Brain microvascular endothelial cell (primary cell): ENCODE data around the gene DENND6B.
"Not testable (repeated sequence)": the region's sequence is repeated elsewhere in the genome, so short reads cannot be mapped to it uniquely, and the experiment has no call there.

Experiments used
- DNase-seq: peaks from one replicate; pipeline ENCODE4 v3.0.0-alpha.2; 2020
- H3K27ac ChIP-seq: fragments of 250-450 bp; sonication (Bioruptor Pico); 2 replicates; pipeline ENCODE4 v1.5.1; 2020; ENCODE audit warnings: mild to moderate bottlenecking, moderate library complexity
- H3K27me3 ChIP-seq: fragments of 250-450 bp; sonication (Bioruptor Pico); replicated peaks from 2 replicates; pipeline ENCODE4 v1.5.1; 2020; ENCODE audit warnings: mild to moderate bottlenecking
- H3K36me3 ChIP-seq: fragments of 250-450 bp; sonication (Bioruptor Pico); replicated peaks from 2 replicates; pipeline ENCODE4 v1.5.1; 2020; ENCODE audit warnings: mild to moderate bottlenecking
- H3K4me3 ChIP-seq: 2 replicates; pipeline ENCODE4 v1.5.1; 2011; ENCODE audit warnings: low read depth, mild to moderate bottlenecking, control low read depth, low read length, moderate library complexity
- in situ Hi-C: cut with HindIII; loops from 2 replicates; pipeline ENCODE4 v1.10.0; 2017; ENCODE audit warnings: low sequenced_read_pairs, low pct_ligation_motif_present
- TF ChIP-seq, protein P1 (sequence below): IDR thresholded peaks from 2 replicates; pipeline ENCODE4 v1.5.1; 2011; ENCODE audit warnings: low read depth, mild to moderate bottlenecking, moderate library complexity, low read length, control low read depth, inconsistent platforms; ENCODE audit errors: missing control alignments

The DENND6B gene

DNA sequence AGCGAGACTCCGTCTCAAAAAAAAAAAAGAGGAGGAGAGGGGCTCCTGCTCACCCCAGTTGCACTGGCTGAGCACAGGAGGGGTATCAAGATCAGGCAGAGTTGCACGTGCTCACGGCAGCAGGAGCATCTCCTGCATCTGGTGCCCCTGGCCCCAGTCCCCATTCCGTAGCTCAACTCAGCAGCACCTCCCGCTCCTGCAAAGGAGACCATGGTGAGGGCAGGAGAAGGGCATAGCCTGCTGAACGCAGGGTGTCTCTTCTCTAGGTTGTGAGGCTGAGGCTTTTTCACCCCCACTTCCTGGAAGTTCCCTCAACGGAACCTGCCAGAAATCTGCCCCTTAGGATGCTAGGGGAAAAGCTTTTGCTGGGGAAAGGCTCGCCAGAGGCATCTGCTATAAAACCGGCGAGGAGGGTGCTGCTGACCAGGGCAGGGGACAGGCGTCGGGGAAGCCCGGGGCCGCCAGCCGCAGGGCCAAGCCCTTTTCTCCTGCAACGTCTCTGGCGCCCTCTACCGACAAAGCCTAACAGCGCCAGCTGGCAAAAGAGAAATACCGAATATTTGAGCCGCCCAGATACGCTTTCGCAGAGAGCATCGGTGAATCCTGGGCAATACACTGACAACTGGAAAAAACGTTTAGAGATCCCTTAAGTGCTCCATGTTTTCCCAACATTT lies 15.3 kb upstream of the DENND6B start:
- peak; percentile 79 for DNase-seq
- Histone ChIP-seq H3K27ac (peak overlapping the region; percentile 71), H3K27me3 (no peaks in the 10 kb centered on the region), H3K4me3 (peak overlapping the region; percentile 65), H3K36me3 (no peaks in the 10 kb centered on the region)
- TF ChIP-seq, protein P1, sequence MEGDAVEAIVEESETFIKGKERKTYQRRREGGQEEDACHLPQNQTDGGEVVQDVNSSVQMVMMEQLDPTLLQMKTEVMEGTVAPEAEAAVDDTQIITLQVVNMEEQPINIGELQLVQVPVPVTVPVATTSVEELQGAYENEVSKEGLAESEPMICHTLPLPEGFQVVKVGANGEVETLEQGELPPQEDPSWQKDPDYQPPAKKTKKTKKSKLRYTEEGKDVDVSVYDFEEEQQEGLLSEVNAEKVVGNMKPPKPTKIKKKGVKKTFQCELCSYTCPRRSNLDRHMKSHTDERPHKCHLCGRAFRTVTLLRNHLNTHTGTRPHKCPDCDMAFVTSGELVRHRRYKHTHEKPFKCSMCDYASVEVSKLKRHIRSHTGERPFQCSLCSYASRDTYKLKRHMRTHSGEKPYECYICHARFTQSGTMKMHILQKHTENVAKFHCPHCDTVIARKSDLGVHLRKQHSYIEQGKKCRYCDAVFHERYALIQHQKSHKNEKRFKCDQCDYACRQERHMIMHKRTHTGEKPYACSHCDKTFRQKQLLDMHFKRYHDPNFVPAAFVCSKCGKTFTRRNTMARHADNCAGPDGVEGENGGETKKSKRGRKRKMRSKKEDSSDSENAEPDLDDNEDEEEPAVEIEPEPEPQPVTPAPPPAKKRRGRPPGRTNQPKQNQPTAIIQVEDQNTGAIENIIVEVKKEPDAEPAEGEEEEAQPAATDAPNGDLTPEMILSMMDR, result peak; percentile 98
- in situ Hi-C loops, result no loop called here

DNA sequence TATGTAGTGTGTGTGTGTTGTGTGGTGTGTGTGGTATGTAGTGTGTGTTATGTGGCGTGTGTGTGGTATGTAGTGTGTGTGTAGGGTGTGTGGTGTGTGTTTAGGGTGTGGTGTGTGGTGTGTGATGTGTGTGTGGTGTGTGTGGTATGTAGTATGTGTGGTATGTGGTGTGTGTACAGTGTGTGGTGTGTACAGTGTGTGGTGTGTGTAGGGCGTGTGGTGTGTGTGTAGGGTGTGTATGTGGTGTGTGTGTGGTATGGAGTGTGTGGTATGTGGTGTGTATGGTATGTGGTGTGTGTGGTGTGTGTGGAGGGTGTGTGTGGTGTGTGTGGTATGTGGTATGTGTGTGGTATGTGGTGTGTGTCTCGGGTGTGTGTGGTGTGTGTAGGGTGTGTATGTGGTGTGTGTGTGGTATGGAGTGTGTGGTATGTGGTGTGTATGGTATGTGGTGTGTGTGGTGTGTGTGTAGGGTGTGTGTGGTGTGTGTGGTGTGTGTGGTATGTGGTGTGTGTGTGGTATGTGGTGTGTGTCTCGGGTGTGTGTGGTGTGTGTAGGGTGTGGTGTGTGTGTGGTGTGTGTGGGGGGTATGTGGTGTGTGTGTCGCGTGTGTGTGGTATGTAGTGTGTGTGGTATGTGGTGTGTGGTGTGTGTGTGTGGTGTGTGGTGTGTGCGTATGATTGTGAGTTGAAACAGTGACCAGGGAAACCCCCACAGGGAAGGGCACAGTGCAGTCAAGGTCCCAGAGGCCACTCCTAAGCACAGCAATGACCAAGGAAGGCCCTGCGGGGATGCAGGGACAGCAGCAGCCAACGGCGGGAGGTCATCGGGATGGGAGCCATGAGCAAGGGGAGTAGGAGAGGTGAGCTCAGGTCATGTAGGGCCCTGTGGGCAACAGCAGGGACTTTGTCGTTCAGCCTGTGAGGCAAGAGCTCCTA lies 13.4 kb upstream of the DENND6B start:
- in situ Hi-C loops, result no loop called here
- Histone ChIP-seq H3K27ac (no peak overlapping the region), H3K4me3 (no peak overlapping the region), H3K36me3 (no peaks in the 10 kb centered on the region), H3K27me3 (no peaks in the 10 kb centered on the region)
- TF ChIP-seq, protein P1, result no peak
- no peak for DNase-seq

DNA sequence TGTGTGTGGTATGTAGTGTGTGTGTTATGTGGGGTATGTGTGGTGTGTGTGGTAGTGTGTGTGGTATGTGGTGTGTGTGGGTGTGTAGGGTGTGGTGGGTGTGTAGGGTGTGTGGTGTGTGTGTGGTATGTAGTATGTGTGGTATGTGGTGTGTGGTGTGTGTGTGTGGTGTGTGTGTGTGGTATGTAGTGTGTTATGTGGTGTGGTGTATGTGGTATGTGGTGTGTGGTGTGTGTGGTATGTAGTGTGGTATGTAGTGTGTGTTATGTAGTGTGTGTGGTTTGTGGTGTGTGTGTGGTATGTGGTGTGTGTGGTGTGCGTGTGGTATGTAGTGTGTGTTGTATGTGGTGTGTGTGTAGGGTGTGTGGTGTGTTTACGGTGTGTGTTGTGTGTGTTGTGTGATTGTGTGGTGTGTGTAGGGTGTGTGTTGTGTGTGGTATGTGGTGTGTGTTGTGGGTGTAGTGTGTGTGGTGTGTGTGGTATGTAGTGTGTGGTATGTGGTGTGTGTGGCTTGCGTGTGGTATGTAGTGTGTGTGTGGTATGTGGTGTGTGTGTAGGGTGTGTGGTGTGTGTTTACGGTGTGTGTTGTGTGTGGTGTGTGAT lies 12.1 kb upstream of the DENND6B start:
- in situ Hi-C loops, result no loop called here
- Histone ChIP-seq H3K4me3 (no peak overlapping the region), H3K27me3 (no peaks in the 10 kb centered on the region), H3K36me3 (no peaks in the 10 kb centered on the region), H3K27ac (no peak overlapping the region)
- TF ChIP-seq, protein P1, result no peak
- no peak for DNase-seq

DNA sequence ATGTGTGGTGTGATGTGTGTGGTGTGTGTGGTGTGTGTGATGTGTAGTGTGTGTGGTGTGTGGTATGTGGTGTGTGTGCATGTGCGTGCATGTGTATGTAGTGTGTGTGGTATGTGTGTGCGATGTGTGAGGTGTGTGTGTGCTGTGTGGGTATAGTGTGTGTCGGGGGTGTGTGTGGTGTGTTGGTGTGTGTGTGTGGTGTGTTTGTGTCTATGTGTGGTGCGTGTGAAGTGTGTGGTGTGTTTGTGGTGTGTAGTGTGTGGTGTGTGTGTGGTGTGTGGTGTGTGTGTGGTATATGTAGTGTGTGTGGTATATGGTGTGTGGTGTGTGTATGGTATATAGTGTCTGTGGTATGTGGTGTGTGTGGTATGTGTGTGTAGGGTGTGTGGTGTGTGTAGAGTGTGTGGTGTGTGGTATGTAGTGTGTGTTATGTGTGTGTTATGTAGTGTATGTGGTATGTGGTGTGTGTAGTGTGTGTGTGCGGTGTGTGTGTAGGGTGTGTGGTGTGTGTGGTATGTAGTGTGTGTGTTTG lies 11.3 kb upstream of the DENND6B start:
- Histone ChIP-seq H3K27ac (no peak overlapping the region), H3K36me3 (no peaks in the 10 kb centered on the region), H3K4me3 (no peak overlapping the region), H3K27me3 (no peaks in the 10 kb centered on the region)
- TF ChIP-seq, protein P1, result no peak
- in situ Hi-C loops, result no loop called here
- no peak for DNase-seq

DNA sequence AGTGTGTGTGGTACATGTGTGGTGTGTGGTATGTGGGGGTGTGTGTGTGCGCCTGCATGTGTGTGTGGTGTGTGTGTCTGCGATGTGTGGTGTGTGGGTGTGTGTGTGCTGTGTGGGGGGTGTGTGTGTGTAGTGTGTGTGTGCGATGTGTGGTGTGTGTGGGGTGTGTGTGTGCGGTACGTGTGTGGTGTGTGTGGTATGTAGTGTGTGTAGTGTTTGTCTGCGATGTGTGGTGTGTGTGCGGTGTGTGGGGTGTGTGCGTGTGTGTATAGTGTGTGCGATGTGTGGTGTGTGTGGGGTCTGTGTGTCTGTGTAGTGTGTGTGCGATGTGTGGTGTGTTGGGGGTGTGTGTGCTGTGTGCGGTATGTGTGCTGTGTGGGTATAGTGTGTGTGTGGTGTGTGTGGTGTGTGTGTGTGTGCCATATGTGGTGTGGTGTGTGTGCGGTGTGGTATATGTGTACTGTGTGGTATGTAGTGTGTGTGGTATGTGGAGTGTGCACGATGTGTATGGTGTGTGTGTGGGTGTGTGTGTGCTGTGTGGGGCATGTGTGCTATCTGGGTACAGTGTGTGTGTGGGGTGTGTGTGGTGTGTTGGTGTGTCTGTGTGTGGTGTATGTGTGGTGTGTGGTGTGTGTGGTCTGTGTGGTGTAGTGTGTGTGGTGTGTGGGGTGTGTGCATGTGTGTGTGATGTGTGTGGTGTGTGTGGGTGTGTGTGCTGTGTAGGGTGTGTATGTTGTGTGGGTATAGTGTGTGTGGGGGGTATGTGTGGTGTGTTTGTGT lies 10.6 kb upstream of the DENND6B start:
- TF ChIP-seq, protein P1, result no peak
- Histone ChIP-seq H3K27ac (no peak overlapping the region), H3K27me3 (no peaks in the 10 kb centered on the region), H3K4me3 (no peak overlapping the region), H3K36me3 (no peaks in the 10 kb centered on the region)
- in situ Hi-C loops, result no loop called here
- DNase-seq, result no peak

DNA sequence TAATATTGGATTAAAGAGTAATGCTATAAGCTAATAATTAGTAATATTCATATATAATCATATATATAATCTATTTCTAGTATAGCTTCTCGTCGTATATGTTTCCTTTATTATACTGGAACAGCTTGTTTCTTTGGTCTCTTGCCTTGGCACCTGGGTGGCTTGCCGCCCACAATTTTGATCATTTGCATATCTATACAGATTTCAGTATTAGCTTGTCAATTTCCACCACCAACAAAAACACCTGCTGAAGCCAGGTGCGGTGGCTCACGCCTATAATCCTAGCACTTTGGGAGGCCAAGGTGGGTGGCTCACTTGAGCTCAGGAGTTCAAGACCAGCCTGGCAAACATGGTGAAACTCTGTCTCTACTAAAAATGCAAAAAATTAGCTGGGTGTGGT lies 7.6 kb upstream of the DENND6B start:
- DNase-seq, H3K27me3 ChIP-seq, H3K27ac ChIP-seq, in situ Hi-C loops, H3K4me3 ChIP-seq, H3K36me3 ChIP-seq: not testable (repeated sequence)
